Measurements from ENCODE around the gene ATG9B.

GRCh38 chr7:151040616-151041375, 16.5 kb upstream of the ATG9B start:
- TF ChIP-seq ZNF565 (CRISPR knock-in tag; conservative IDR thresholded peaks at IDR 0.05; ENCODE audit: low read depth), result no peak
- TF ChIP-seq PATZ1 (CRISPR knock-in tag; IDR thresholded peaks at IDR 0.05; ENCODE audit: borderline replicate concordance), result no peak
- TF ChIP-seq RARB (CRISPR knock-in tag; IDR thresholded peaks at IDR 0.05), result no peak
- TF ChIP-seq ARNTL (CRISPR knock-in tag; IDR thresholded peaks at IDR 0.05; ENCODE audit: borderline replicate concordance, low read depth), result no peak
- no peak for TF ChIP-seq CREB5 (CRISPR knock-in tag; IDR thresholded peaks at IDR 0.05; ENCODE audit: low read depth)
- no peak for TF ChIP-seq ZNF8 (CRISPR knock-in tag; IDR thresholded peaks at IDR 0.05)
- no peak for TF ChIP-seq CSDC2 (CRISPR knock-in tag; IDR thresholded peaks at IDR 0.05)
- no peak for TF ChIP-seq ZFP30 (CRISPR knock-in tag; IDR thresholded peaks at IDR 0.05)
- no peak for TF ChIP-seq ZC3H10 (CRISPR knock-in tag; IDR thresholded peaks at IDR 0.05)

All from SK-N-SH treated with all-trans-retinoic acid at 6 μM for 48 hours (cell line).